Activated CD4-positive, alpha-beta T cell treated with anti-CD3 and anti-CD28 coated beads for 36 hours (primary cell): ENCODE results near the gene DUSP19. TPM values are rescaled to one million over a fixed set of nuclear protein-coding genes. Genes with fewer than 3 reads are reported as not detected.

Experiments used
- ATAC-seq: fragments of 200-7000 bp; cut with Tn5 transposase; one replicate; pipeline ENCODE4 v1.10.0; 2021; ENCODE audit warnings: mild to moderate bottlenecking, moderate library complexity
- CTCF ChIA-PET: fragments of 350-600 bp; sonication (Branson Sonifier 250); formaldehyde crosslinking; loops from one replicate; lab custom pipeline; 2021; ENCODE audit warnings: antibody characterized with exemption; lab: Charles Lee
- POLR2A ChIA-PET: fragments of 350-600 bp; sonication (Branson Sonifier 250); formaldehyde crosslinking; loops from one replicate; lab custom pipeline; 2021; ENCODE audit warnings: antibody characterized with exemption, inconsistent platforms; lab: Charles Lee
- DNase-seq: peaks from one replicate; pipeline ENCODE4 v3.0.0-alpha.2; 2020
- H3K27ac Mint-ChIP-seq: one replicate; pipeline ENCODE4 v1.8.0; 2021; ENCODE audit warnings: mixed read lengths
- H3K27me3 Mint-ChIP-seq: one replicate; pipeline ENCODE4 v1.8.0; 2021; ENCODE audit warnings: mixed read lengths
- H3K36me3 Mint-ChIP-seq: one replicate; pipeline ENCODE4 v1.8.0; 2021; ENCODE audit warnings: low read depth, mixed read lengths
- H3K4me1 Mint-ChIP-seq: one replicate; pipeline ENCODE4 v1.8.0; 2021; ENCODE audit warnings: mixed read lengths
- H3K4me3 Mint-ChIP-seq: one replicate; pipeline ENCODE4 v1.8.0; 2021; ENCODE audit warnings: mild to moderate bottlenecking, moderate library complexity, mixed read lengths
- H3K9me3 Mint-ChIP-seq: one replicate; pipeline ENCODE4 v1.8.0; 2021; ENCODE audit warnings: low read depth, mixed read lengths
- intact Hi-C, 2 experiments: fragments of 100-400 bp; cut with DNase I in 1 of 2; cut with micrococcal nuclease in 1 of 2; formaldehyde crosslinking; loops; one replicate each; pipeline versions ENCODE4 v1.14.2 to v1.15.1; 2022 to 2024; cut with DNase I, micrococcal nuclease
- total RNA-seq, 2 experiments: library from RNA; stranded (reverse); gene quantifications; one replicate each; pipeline ENCODE4 v1.2.3, GENCODE V29; 2021

Gene DUSP19
- total RNA-seq, 2 experiments from 2014 or later: 4.0 to 4.2 TPM

- ChIA-PET POLR2A (no interaction called here), CTCF (interaction anchor here (2.0 kb wide), 1 partner anchor 9 kb away, joined by 5 read pairs; the partner anchor contains the start of gene DUSP19)
Observed at GRCh38 chr2:183069174-183069573, 9.4 kb upstream of the DUSP19 start.

GRCh38 chr2:183070942-183071844, 7.4 kb upstream of the DUSP19 start:
- Mint-ChIP-seq H3K4me3 (no peak overlapping the region), H3K27me3 (peaks cover 12% of the 10 kb centered on the region), H3K9me3 (no peaks in the 10 kb centered on the region), H3K27ac (no peak overlapping the region), H3K4me1 (no peaks in the 10 kb centered on the region), H3K36me3 (no peaks in the 10 kb centered on the region)
- peak; percentile 27 for DNase-seq
- no peak for ATAC-seq
- CTCF ChIA-PET: interaction anchor here (0.6 to 1.1 kb wide), 3 partner anchors 10 to 144 kb away, joined by 3 to 4 read pairs (median 3); no protein-coding TSS in a partner anchor
- intact Hi-C loops: no loop called here
- POLR2A ChIA-PET: no interaction called here

More at GRCh38 chr2:183069174-183069573, 9.4 kb upstream of the DUSP19 start:
- no peaks in the 10 kb centered on the region for H3K4me1 Mint-ChIP-seq
- H3K9me3 Mint-ChIP-seq: no peaks in the 10 kb centered on the region
- peaks cover 14% of the 10 kb centered on the region for H3K27me3 Mint-ChIP-seq
- ATAC-seq: no peak
- no peak overlapping the region for H3K4me3 Mint-ChIP-seq
- no peak for DNase-seq
- H3K36me3 Mint-ChIP-seq: no peaks in the 10 kb centered on the region
- H3K27ac Mint-ChIP-seq: no peak overlapping the region
- intact Hi-C loops: no loop called here

- no peaks in the 10 kb centered on the region for H3K9me3 Mint-ChIP-seq
- intact Hi-C loops: no loop called here
- H3K36me3 Mint-ChIP-seq: no peaks in the 10 kb centered on the region
- no peak for ATAC-seq
- DNase-seq: no peak
- no peak overlapping the region for H3K4me3 Mint-ChIP-seq
- peaks cover 8% of the 10 kb centered on the region for H3K27me3 Mint-ChIP-seq
- POLR2A ChIA-PET: no interaction called here
- no peak overlapping the region for H3K27ac Mint-ChIP-seq
- no peaks in the 10 kb centered on the region for H3K4me1 Mint-ChIP-seq
- CTCF ChIA-PET: interaction anchor here (0.6 kb wide), 1 partner anchor 422 kb away, joined by 3 read pairs; no protein-coding TSS in a partner anchor
Observed at GRCh38 chr2:183072177-183072576, 6.4 kb upstream of the DUSP19 start.

- no peak for ATAC-seq
- Mint-ChIP-seq H3K27ac (peak overlapping the region; percentile 76), H3K4me3 (peak overlapping the region; percentile 84), H3K36me3 (no peaks in the 10 kb centered on the region), H3K9me3 (no peaks in the 10 kb centered on the region), H3K4me1 (peaks cover 7% of the 10 kb centered on the region), H3K27me3 (no peaks in the 10 kb centered on the region)
- ChIA-PET CTCF (interaction anchor here (1.3 to 2.1 kb wide), 4 partner anchors 9 to 46 kb away, joined by 3 to 6 read pairs (median 4); partner anchors contain the start of gene NUP35), POLR2A (interaction anchor here (1.5 kb wide), 1 partner anchor 46 kb away, joined by 7 read pairs; the partner anchor contains the start of gene NUP35)
- intact Hi-C loops: loop anchor here (1.0 to 2.0 kb wide), 3 partner anchors 40 to 363 kb away; partner anchors contain the start of genes NCKAP1 (in 2 of the 2) and NUP35 (in 2 of the 2)
- no peak for DNase-seq
Observed at GRCh38 chr2:183078163-183078463, 434 bp upstream of the DUSP19 start.

GRCh38 chr2:183079139-183079775, 710 bp downstream of the DUSP19 start:
- H3K27me3 Mint-ChIP-seq: no peaks in the 10 kb centered on the region
- intact Hi-C loops: loop anchor here in 1 of 2 experiments (2.0 kb wide), 1 partner anchor 364 kb away; no protein-coding TSS in a partner anchor
- CTCF ChIA-PET: interaction anchor here (0.5 to 2.1 kb wide), 6 partner anchors 10 to 316 kb away, joined by 3 to 5 read pairs (median 4); partner anchors contain the start of gene NUP35
- POLR2A ChIA-PET: interaction anchor here (0.6 to 1.5 kb wide), 2 partner anchors 45 to 141 kb away, joined by 5 to 7 read pairs; partner anchors contain the start of gene NUP35
- peak overlapping the region; percentile 76 for H3K27ac Mint-ChIP-seq
- no peaks in the 10 kb centered on the region for H3K36me3 Mint-ChIP-seq
- peak overlapping the region; percentile 84 for H3K4me3 Mint-ChIP-seq
- peaks cover 7% of the 10 kb centered on the region for H3K4me1 Mint-ChIP-seq
- no peaks in the 10 kb centered on the region for H3K9me3 Mint-ChIP-seq
- DNase-seq (no peak), ATAC-seq (peak; percentile 25)

- ChIA-PET CTCF (interaction anchor here (0.7 kb wide), 1 partner anchor 54 kb away, joined by 3 read pairs; no protein-coding TSS in a partner anchor), POLR2A (no interaction called here)
- Mint-ChIP-seq H3K4me1 (peaks cover 7% of the 10 kb centered on the region), H3K4me3 (no peak overlapping the region), H3K27me3 (no peaks in the 10 kb centered on the region), H3K9me3 (no peaks in the 10 kb centered on the region), H3K27ac (no peak overlapping the region), H3K36me3 (no peaks in the 10 kb centered on the region)
- DNase-seq (no peak), ATAC-seq (no peak)
- intact Hi-C loops: no loop called here
Observed at GRCh38 chr2:183081911-183082310, 3.4 kb downstream of the DUSP19 start.

GRCh38 chr2:183088061-183088460, 9.5 kb downstream of the DUSP19 start:
- intact Hi-C loops: no loop called here
- ATAC-seq (no peak), DNase-seq (no peak)
- Mint-ChIP-seq H3K36me3 (peaks cover 2% of the 10 kb centered on the region), H3K4me3 (no peak overlapping the region), H3K27ac (no peak overlapping the region), H3K27me3 (no peaks in the 10 kb centered on the region), H3K9me3 (no peaks in the 10 kb centered on the region), H3K4me1 (no peaks in the 10 kb centered on the region)
- ChIA-PET CTCF (no interaction called here), POLR2A (no interaction called here)

- DNase-seq (no peak), ATAC-seq (no peak)
- Mint-ChIP-seq H3K36me3 (peaks cover 2% of the 10 kb centered on the region), H3K27me3 (no peaks in the 10 kb centered on the region), H3K9me3 (no peaks in the 10 kb centered on the region), H3K4me3 (no peak overlapping the region), H3K4me1 (no peaks in the 10 kb centered on the region), H3K27ac (no peak overlapping the region)
- CTCF ChIA-PET: interaction anchor here (0.5 kb wide), 1 partner anchor 25 kb away, joined by 3 read pairs; no protein-coding TSS in a partner anchor
- intact Hi-C loops: no loop called here
- POLR2A ChIA-PET: no interaction called here
Observed at GRCh38 chr2:183089192-183089851, 10.8 kb downstream of the DUSP19 start.

GRCh38 chr2:183091318-183091953, 12.9 kb downstream of the DUSP19 start:
- Mint-ChIP-seq H3K36me3 (peaks cover 2% of the 10 kb centered on the region), H3K4me1 (no peaks in the 10 kb centered on the region), H3K4me3 (no peak overlapping the region), H3K9me3 (no peaks in the 10 kb centered on the region), H3K27me3 (no peaks in the 10 kb centered on the region), H3K27ac (no peak overlapping the region)
- intact Hi-C loops: no loop called here
- ATAC-seq (no peak), DNase-seq (no peak)
- POLR2A ChIA-PET: no interaction called here
- CTCF ChIA-PET: no interaction called here

GRCh38 chr2:183091954-183092345, 13.4 kb downstream of the DUSP19 start:
- ChIA-PET CTCF (interaction anchor here (0.6 kb wide), 1 partner anchor 476 kb away, joined by 3 read pairs; no protein-coding TSS in a partner anchor), POLR2A (no interaction called here)
- H3K4me1 Mint-ChIP-seq: no peaks in the 10 kb centered on the region
- no peak overlapping the region for H3K4me3 Mint-ChIP-seq
- peaks cover 2% of the 10 kb centered on the region for H3K36me3 Mint-ChIP-seq
- H3K27me3 Mint-ChIP-seq: no peaks in the 10 kb centered on the region
- H3K9me3 Mint-ChIP-seq: no peaks in the 10 kb centered on the region
- no peak overlapping the region for H3K27ac Mint-ChIP-seq
- DNase-seq (no peak), ATAC-seq (no peak)
- intact Hi-C loops: no loop called here
